ENCODE measurements around the gene APBA1. TPM values are rescaled to one million over a fixed set of nuclear protein-coding genes. Genes with fewer than 3 reads are reported as not detected.

APBA1 gene
- total RNA-seq, 1 experiment from 2014 or later, result 1.8 TPM

DNA sequence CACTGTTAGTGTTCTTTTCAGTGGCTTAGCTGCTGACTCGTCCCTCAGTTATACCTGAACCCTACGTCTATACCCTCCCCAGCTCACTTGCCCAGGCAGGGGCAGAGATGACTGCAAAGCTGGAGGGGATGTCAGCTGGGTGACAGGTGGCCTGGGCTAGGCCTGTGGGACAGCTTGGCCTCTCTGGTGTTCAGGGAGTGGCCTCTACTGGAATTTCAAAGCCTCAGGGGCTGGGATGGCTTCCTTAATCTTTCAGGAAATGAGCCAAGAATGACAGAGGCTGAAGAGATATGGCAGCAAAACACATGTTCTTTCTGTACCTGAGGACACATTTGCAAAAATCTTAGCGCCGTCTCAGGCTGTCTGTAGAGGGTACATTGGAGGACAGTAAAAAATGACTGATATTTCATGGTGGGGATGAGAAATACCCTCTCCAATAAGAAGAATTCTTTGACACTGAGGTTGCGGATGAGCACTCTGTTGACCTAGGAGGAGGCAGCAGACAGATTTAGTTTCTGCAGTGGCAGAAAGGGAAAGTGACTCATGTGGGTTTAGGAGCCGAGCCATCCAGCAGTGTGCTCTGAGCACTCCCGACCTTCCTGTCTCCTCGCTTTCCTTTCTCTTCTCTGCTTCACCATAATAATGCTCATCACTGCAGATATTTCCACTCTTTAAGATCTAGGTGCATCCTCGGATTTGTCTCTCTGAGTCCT lies 292.7 kb downstream of the APBA1 start:
- no peak overlapping the region for H3K27ac ChIP-seq (ENCODE audit: insufficient read length, low read depth, low read length)

More for the DNA sequence above, 292.7 kb downstream of the APBA1 start:
- Mint-ChIP-seq H3K27ac (no peak overlapping the region; a peak in 1 of 7 replicates), H3K36me3 (ENCODE audit: insufficient read depth in 1 of 3, low read depth in 3 of 3) (peaks cover 6 to 62% (median 11%) of the 10 kb centered on the region in 3 experiments; a peak in 6 of 7 replicates), H3K4me1 (peaks cover 18 to 19% of the 10 kb centered on the region in 2 experiments), H3K9me3 (no peaks in the 10 kb centered on the region), H3K27me3 (ENCODE audit: low read depth) (no peaks in the 10 kb centered on the region; the same call in 1 of the 2 replicates), H3K4me3 (no peak overlapping the region)
- Histone ChIP-seq H4K91ac (ENCODE audit: insufficient read length, low read depth, low read length) (no peak overlapping the region), H4K5ac (ENCODE audit: insufficient read length, low read depth, low read length) (no peak overlapping the region), H2BK120ac (ENCODE audit: low read depth, low read length, poor library complexity, severe bottlenecking) (no peak overlapping the region), H3T11ph (ENCODE audit: low read length) (no peak overlapping the region), H4K20me1 (ENCODE audit: control insufficient read depth, insufficient read depth, insufficient read length) (no peaks in the 10 kb centered on the region), H3K18ac (ENCODE audit: insufficient read length, low read depth, low read length) (no peak overlapping the region), H2BK12ac (ENCODE audit: insufficient read length, low read depth, low read length) (no peak overlapping the region), H2BK20ac (ENCODE audit: low read depth, low read length, poor library complexity, severe bottlenecking) (no peak overlapping the region), H2BK15ac (ENCODE audit: low read depth, low read length) (no peak overlapping the region), H3K56ac (ENCODE audit: insufficient read length, low read depth, low read length) (no peak overlapping the region), H3K23me2 (ENCODE audit: insufficient read length, low read depth, low read length, poor library complexity, severe bottlenecking) (no peaks in the 10 kb centered on the region), H3K14ac (ENCODE audit: insufficient read depth, low read length) (no peak overlapping the region), H3K4me1 (ENCODE audit: insufficient read depth, low read length) (peaks cover 4% of the 10 kb centered on the region; the same call in 1 of the 2 replicates), H3K9ac (ENCODE audit: extremely low read depth, insufficient read length, low read length) (no peak overlapping the region), H3K4me2 (ENCODE audit: insufficient read depth, insufficient read length, low read length) (no peak overlapping the region), H2AFZ (ENCODE audit: low read length) (no peak overlapping the region), H3K9me3 (ENCODE audit: control insufficient read depth, low read depth, low read length) (no peaks in the 10 kb centered on the region), H3K4ac (ENCODE audit: low read depth, low read length) (no peak overlapping the region), H2BK5ac (ENCODE audit: insufficient read length, low read length) (no peak overlapping the region), H3K23ac (ENCODE audit: insufficient read length, low read depth, low read length) (no peak overlapping the region), H3K79me2 (ENCODE audit: insufficient read depth, low read length) (no peaks in the 10 kb centered on the region), H3K27me3 (ENCODE audit: insufficient read depth, low read length) (no peaks in the 10 kb centered on the region), H4K8ac (replicated peaks; ENCODE audit: insufficient read length, low read depth, low read length) (no peak overlapping the region), H3K79me1 (ENCODE audit: insufficient read depth, low read depth, low read length, poor library complexity, severe bottlenecking) (no peaks in the 10 kb centered on the region), H2AK5ac (ENCODE audit: insufficient read length, low read length) (no peak overlapping the region)
- no peak for DNase-seq
- TF ChIP-seq CTCF (conservative IDR thresholded peaks at IDR 0.05), result no peak
- WGBS (ENCODE audit: extremely low coverage, insufficient read length, low lambda C conversion rate), result no CpG with 5 or more reads among the region's 9 CpGs

Measured in H9 (cell line).